Activated CD8-positive, alpha-beta T cell treated with anti-CD3 and anti-CD28 coated beads for 36 hours (primary cell): Measurements from ENCODE around the gene PTPN4. TPM values are rescaled to one million over a fixed set of nuclear protein-coding genes. Genes with fewer than 3 reads are reported as not detected.
A peak's percentile ranks its signal among the peaks of the same experiment; 100 is the strongest.

Experiments used
- ATAC-seq: fragments of 200-7000 bp; cut with Tn5 transposase; one replicate; pipeline ENCODE4 v1.10.0; 2021; ENCODE audit warnings: mild to moderate bottlenecking, moderate library complexity
- CTCF ChIA-PET: fragments of 350-600 bp; sonication (Branson Sonifier 250); formaldehyde crosslinking; loops from one replicate; lab custom pipeline; 2021; ENCODE audit warnings: antibody characterized with exemption; lab: Charles Lee
- POLR2A ChIA-PET: fragments of 350-600 bp; sonication (Branson Sonifier 250); formaldehyde crosslinking; loops from one replicate; lab custom pipeline; 2021; ENCODE audit warnings: antibody characterized with exemption; lab: Charles Lee
- DNase-seq: peaks from one replicate; pipeline ENCODE4 v3.0.0-alpha.2; 2020
- H3K27ac Mint-ChIP-seq: one replicate; pipeline ENCODE4 v1.8.0; 2021; ENCODE audit warnings: mild to moderate bottlenecking, mixed read lengths
- H3K27me3 Mint-ChIP-seq: one replicate; pipeline ENCODE4 v1.8.0; 2021; ENCODE audit warnings: mixed read lengths
- H3K36me3 Mint-ChIP-seq: one replicate; pipeline ENCODE4 v1.8.0; 2021; ENCODE audit warnings: low read depth, mixed read lengths
- H3K4me1 Mint-ChIP-seq: one replicate; pipeline ENCODE4 v1.8.0; 2021; ENCODE audit warnings: low read depth, mixed read lengths
- H3K4me3 Mint-ChIP-seq: one replicate; pipeline ENCODE4 v1.8.0; 2021; ENCODE audit warnings: mild to moderate bottlenecking, moderate library complexity, mixed read lengths
- H3K9me3 Mint-ChIP-seq: one replicate; pipeline ENCODE4 v1.8.0; 2021; ENCODE audit warnings: mixed read lengths
- CTCF ChIP-seq: fragments of 200-600 bp; IDR thresholded peaks from one replicate; pipeline ENCODE4 v1.8.0; 2022; ENCODE audit warnings: antibody characterized with exemption, mild to moderate bottlenecking
- intact Hi-C: fragments of 100-400 bp; cut with micrococcal nuclease; formaldehyde crosslinking; loops from one replicate; pipeline ENCODE4 v1.10.0; 2022
- total RNA-seq, 2 experiments: library from RNA; stranded (reverse); gene quantifications; one replicate each; pipeline ENCODE4 v1.2.3, GENCODE V29; 2021

Gene PTPN4
- total RNA-seq, 2 experiments from 2014 or later = 34.4 to 40.2 TPM

DNA sequence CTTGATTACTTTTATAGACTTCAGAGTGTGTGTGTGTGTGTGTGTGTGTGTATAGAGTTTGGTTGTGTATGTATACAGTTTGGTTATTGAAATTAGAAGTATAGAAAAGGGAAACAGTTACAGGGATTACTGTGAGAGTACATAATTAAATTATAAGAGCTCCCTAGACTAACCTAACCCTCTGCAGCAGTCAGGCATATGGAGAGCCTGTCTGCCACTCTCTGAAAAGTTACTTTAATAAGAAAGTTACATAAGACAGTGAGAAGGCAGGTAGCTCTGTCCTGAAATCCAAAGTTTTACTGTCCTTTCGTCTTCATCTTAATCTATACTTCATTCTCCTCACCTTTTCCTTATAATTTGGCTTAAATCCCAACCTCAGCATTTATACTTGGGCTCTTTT lies 181.7 kb downstream of the PTPN4 start:
- no peak for TF ChIP-seq CTCF
- no peak overlapping the region for H3K4me3 Mint-ChIP-seq
- DNase-seq (no peak), ATAC-seq (no peak)
- no peak overlapping the region for H3K27ac Mint-ChIP-seq
- CTCF ChIA-PET = interaction anchor here (1.1 to 2.3 kb wide), 5 partner anchors 10 to 234 kb away, joined by 4 to 9 read pairs (median 5); no protein-coding TSS in a partner anchor
- POLR2A ChIA-PET = interaction anchor here (0.6 kb wide), 1 partner anchor 9 kb away, joined by 3 read pairs; no protein-coding TSS in a partner anchor
- peaks cover 45% of the 10 kb centered on the region for H3K4me1 Mint-ChIP-seq
- H3K27me3 Mint-ChIP-seq = no peaks in the 10 kb centered on the region
- H3K9me3 Mint-ChIP-seq = peaks cover under 1% of the 10 kb centered on the region
- peaks cover 40% of the 10 kb centered on the region for H3K36me3 Mint-ChIP-seq
- intact Hi-C loops = no loop called here

DNA sequence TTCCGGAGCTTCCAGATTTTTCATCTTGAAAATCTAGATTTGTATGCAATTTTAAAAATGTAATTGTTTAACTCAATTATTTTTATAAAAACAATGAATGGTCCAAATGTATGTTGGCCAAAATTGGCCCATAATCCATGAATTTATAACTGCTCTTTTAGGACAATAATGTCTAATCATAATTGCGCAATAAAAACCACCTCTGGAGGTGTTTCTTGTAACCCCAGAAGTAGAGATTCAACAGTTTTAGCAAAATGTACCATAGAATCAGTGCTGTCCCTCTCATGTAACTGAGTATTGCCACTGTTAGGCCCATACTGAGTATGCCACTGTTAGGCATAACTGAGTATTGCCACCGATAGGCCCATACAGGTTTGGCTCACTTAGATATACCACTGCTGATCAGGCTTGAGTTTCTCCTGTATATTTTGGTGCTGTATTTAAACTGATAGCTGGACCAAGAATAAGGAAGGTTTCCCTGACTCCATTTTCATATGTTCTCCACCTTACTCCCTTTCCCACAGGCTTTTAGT lies 182.3 kb downstream of the PTPN4 start:
- ATAC-seq (no peak), DNase-seq (no peak)
- ChIA-PET POLR2A (interaction anchor here (1.1 kb wide), 1 partner anchor 15 kb away, joined by 3 read pairs; no protein-coding TSS in a partner anchor), CTCF (interaction anchor here (0.9 to 2.3 kb wide), 9 partner anchors 11 to 234 kb away, joined by 3 to 9 read pairs (median 4); no protein-coding TSS in a partner anchor)
- H3K36me3 Mint-ChIP-seq = peaks cover 35% of the 10 kb centered on the region
- H3K4me3 Mint-ChIP-seq = no peak overlapping the region
- no peak for TF ChIP-seq CTCF
- peaks cover 44% of the 10 kb centered on the region for H3K4me1 Mint-ChIP-seq
- peak overlapping the region; percentile 59 for H3K27ac Mint-ChIP-seq
- intact Hi-C loops = no loop called here
- no peaks in the 10 kb centered on the region for H3K27me3 Mint-ChIP-seq
- no peaks in the 10 kb centered on the region for H3K9me3 Mint-ChIP-seq

GRCh38 chr2:119943058-119943457 lies 183.3 kb downstream of the PTPN4 start:
- POLR2A ChIA-PET = no interaction called here
- Mint-ChIP-seq H3K4me3 (no peak overlapping the region), H3K27ac (peak overlapping the region; percentile 23), H3K36me3 (peaks cover 29% of the 10 kb centered on the region), H3K27me3 (no peaks in the 10 kb centered on the region), H3K4me1 (peaks cover 53% of the 10 kb centered on the region), H3K9me3 (no peaks in the 10 kb centered on the region)
- intact Hi-C loops = no loop called here
- TF ChIP-seq CTCF = no peak
- ATAC-seq (peak; percentile 37), DNase-seq (no peak)
- CTCF ChIA-PET = interaction anchor here (0.7 to 2.3 kb wide), 7 partner anchors 10 to 187 kb away, joined by 3 to 9 read pairs (median 3); no protein-coding TSS in a partner anchor

DNA sequence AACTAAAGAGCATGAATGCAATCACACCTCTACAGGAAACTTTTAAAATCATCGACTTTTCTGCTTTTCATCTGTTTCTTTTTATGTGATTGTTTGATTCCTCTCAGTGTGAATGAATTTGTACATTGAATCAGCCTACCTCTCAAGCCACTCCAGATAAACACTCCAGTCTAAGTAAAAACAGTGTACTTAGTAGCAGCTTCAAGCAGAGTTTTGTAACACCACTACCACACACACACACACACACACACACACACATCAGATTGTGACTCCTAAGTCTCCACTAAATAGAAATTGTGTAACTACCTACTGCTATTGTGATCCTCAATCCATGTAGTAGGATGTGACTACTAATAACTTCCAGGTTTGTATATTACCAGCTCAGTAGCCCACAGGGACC lies 187.8 kb downstream of the PTPN4 start:
- no peak for TF ChIP-seq CTCF
- Mint-ChIP-seq H3K9me3 (no peaks in the 10 kb centered on the region), H3K27me3 (no peaks in the 10 kb centered on the region), H3K27ac (peak overlapping the region; percentile 49), H3K4me1 (peaks cover 49% of the 10 kb centered on the region), H3K36me3 (peaks cover 41% of the 10 kb centered on the region), H3K4me3 (no peak overlapping the region)
- DNase-seq (no peak), ATAC-seq (no peak)
- intact Hi-C loops = no loop called here
- ChIA-PET POLR2A (no interaction called here), CTCF (no interaction called here)

GRCh38 chr2:119950966-119951365 lies 191.2 kb downstream of the PTPN4 start:
- H3K4me3 Mint-ChIP-seq = no peak overlapping the region
- POLR2A ChIA-PET = no interaction called here
- no peak for TF ChIP-seq CTCF
- CTCF ChIA-PET = interaction anchor here (1.6 kb wide), 1 partner anchor 224 kb away, joined by 5 read pairs; no protein-coding TSS in a partner anchor
- peak overlapping the region; percentile 40 for H3K27ac Mint-ChIP-seq
- peaks cover 45% of the 10 kb centered on the region for H3K4me1 Mint-ChIP-seq
- ATAC-seq (no peak), DNase-seq (no peak)
- H3K9me3 Mint-ChIP-seq = no peaks in the 10 kb centered on the region
- H3K27me3 Mint-ChIP-seq = no peaks in the 10 kb centered on the region
- H3K36me3 Mint-ChIP-seq = peaks cover 40% of the 10 kb centered on the region
- intact Hi-C loops = no loop called here
